ENCODE data around the gene CIART.

CIART gene

GRCh38 chr1:150288822-150289221 lies 6.5 kb downstream of the CIART start:
- H3K4me3 ChIP-seq (ENCODE audit: severe bottlenecking) = no peak overlapping the region
- peaks cover 5% of the 10 kb centered on the region for H3K4me1 ChIP-seq (ENCODE audit: insufficient read depth, poor library complexity, severe bottlenecking)
- H3K27me3 ChIP-seq (ENCODE audit: insufficient read depth, poor library complexity, severe bottlenecking) = no peaks in the 10 kb centered on the region
- H3K9me3 ChIP-seq (ENCODE audit: severe bottlenecking) = no peaks in the 10 kb centered on the region
- H3K36me3 ChIP-seq (ENCODE audit: low read depth) = no peaks in the 10 kb centered on the region
- no peak for TF ChIP-seq CTCF (IDR thresholded peaks at IDR 0.05; ENCODE audit: poor library complexity, severe bottlenecking)
- H3K27ac ChIP-seq (ENCODE audit: poor library complexity, severe bottlenecking) = no peak overlapping the region
- no peak for DNase-seq (ENCODE audit: low spot score)
- no peak for ATAC-seq (ENCODE audit: low read depth)

GRCh38 chr1:150293433-150294253 lies 11.3 kb downstream of the CIART start, which contains the start of gene MRPS21:
MRPS21 (plus strand) TSS chr1:150293861; CDS start chr1:150294367, 506 bp downstream.
- H3K27me3 ChIP-seq (ENCODE audit: insufficient read depth, poor library complexity, severe bottlenecking) = no peaks in the 10 kb centered on the region
- TF ChIP-seq CTCF (IDR thresholded peaks at IDR 0.05; ENCODE audit: poor library complexity, severe bottlenecking) = no peak
- H3K27ac ChIP-seq (ENCODE audit: poor library complexity, severe bottlenecking) = peak within 1 kb of the TSS; percentile 38
- H3K9me3 ChIP-seq (ENCODE audit: severe bottlenecking) = no peaks in the 10 kb centered on the region
- ATAC-seq (ENCODE audit: low read depth) = peak; percentile 99
- DNase-seq (ENCODE audit: low spot score) = peak; percentile 86
- peaks cover 41% of the 10 kb centered on the region for H3K36me3 ChIP-seq (ENCODE audit: low read depth)
- peaks cover 5% of the 10 kb centered on the region for H3K4me1 ChIP-seq (ENCODE audit: insufficient read depth, poor library complexity, severe bottlenecking)
- H3K4me3 ChIP-seq (ENCODE audit: severe bottlenecking) = peak within 1 kb of the TSS; percentile 58

GRCh38 chr1:150295476-150295875 lies 13.1 kb downstream of the CIART start:
- no peak overlapping the region for H3K27ac ChIP-seq (ENCODE audit: poor library complexity, severe bottlenecking)
- no peak for ATAC-seq (ENCODE audit: low read depth)
- no peak overlapping the region for H3K4me3 ChIP-seq (ENCODE audit: severe bottlenecking)
- peaks cover 56% of the 10 kb centered on the region for H3K36me3 ChIP-seq (ENCODE audit: low read depth)
- no peak for DNase-seq (ENCODE audit: low spot score)
- TF ChIP-seq CTCF (IDR thresholded peaks at IDR 0.05; ENCODE audit: poor library complexity, severe bottlenecking) = no peak
- peaks cover 5% of the 10 kb centered on the region for H3K4me1 ChIP-seq (ENCODE audit: insufficient read depth, poor library complexity, severe bottlenecking)
- no peaks in the 10 kb centered on the region for H3K27me3 ChIP-seq (ENCODE audit: insufficient read depth, poor library complexity, severe bottlenecking)
- no peaks in the 10 kb centered on the region for H3K9me3 ChIP-seq (ENCODE audit: severe bottlenecking)

GRCh38 chr1:150299716-150300115 lies 17.4 kb downstream of the CIART start:
- no peak for TF ChIP-seq CTCF (IDR thresholded peaks at IDR 0.05; ENCODE audit: poor library complexity, severe bottlenecking)
- Histone ChIP-seq H3K27ac (ENCODE audit: poor library complexity, severe bottlenecking) (no peak overlapping the region), H3K4me1 (ENCODE audit: insufficient read depth, poor library complexity, severe bottlenecking) (no peaks in the 10 kb centered on the region), H3K36me3 (ENCODE audit: low read depth) (peaks cover 92% of the 10 kb centered on the region), H3K9me3 (ENCODE audit: severe bottlenecking) (no peaks in the 10 kb centered on the region), H3K27me3 (ENCODE audit: insufficient read depth, poor library complexity, severe bottlenecking) (no peaks in the 10 kb centered on the region), H3K4me3 (ENCODE audit: severe bottlenecking) (no peak overlapping the region)
- DNase-seq (ENCODE audit: low spot score) = no peak
- ATAC-seq (ENCODE audit: low read depth) = no peak

- Histone ChIP-seq H3K4me1 (ENCODE audit: insufficient read depth, poor library complexity, severe bottlenecking) (no peaks in the 10 kb centered on the region), H3K27ac (ENCODE audit: poor library complexity, severe bottlenecking) (no peak overlapping the region), H3K36me3 (ENCODE audit: low read depth) (peaks cover 87% of the 10 kb centered on the region), H3K9me3 (ENCODE audit: severe bottlenecking) (no peaks in the 10 kb centered on the region), H3K27me3 (ENCODE audit: insufficient read depth, poor library complexity, severe bottlenecking) (no peaks in the 10 kb centered on the region), H3K4me3 (ENCODE audit: severe bottlenecking) (no peak overlapping the region)
- DNase-seq (ENCODE audit: low spot score) (no peak), ATAC-seq (ENCODE audit: low read depth) (no peak)
- no peak for TF ChIP-seq CTCF (IDR thresholded peaks at IDR 0.05; ENCODE audit: poor library complexity, severe bottlenecking)
Observed at GRCh38 chr1:150302338-150302737, 20.0 kb downstream of the CIART start.

Measured in RWPE2 (cell line).